Esophagus muscularis mucosa (tissue), 4 donors: ENCODE results near the gene SNX20. TPM values are rescaled to one million over a fixed set of nuclear protein-coding genes. Genes with fewer than 3 reads are reported as not detected.
A peak's percentile ranks its signal among the peaks of the same experiment; 100 is the strongest.

Experiments used
- DNase-seq: peaks from one replicate; pipeline ENCODE4 v3.0.0-alpha.2; 2017; ENCODE audit errors: extremely low spot score
- H3K27ac ChIP-seq, 4 donors: fragments of 200-600 bp; sonication (generic); replicated peaks in 1 of 4; 1 replicate in 3 of 4; 2 replicates in 1 of 4; pipeline ENCODE4 v1.5.1; 2016 to 2019; ENCODE audit warnings: mild to moderate bottlenecking in 1 of 4
- H3K27me3 ChIP-seq, 4 donors: fragments of 200-600 bp; sonication (generic); one replicate each; pipeline versions ENCODE4 v1.5.1 to v1.6.0; 2016 to 2019
- H3K36me3 ChIP-seq, 4 donors: fragments of 200-600 bp; sonication (generic); one replicate each; pipeline ENCODE4 v1.5.1; 2016 to 2019
- H3K4me1 ChIP-seq, 4 donors: fragments of 200-600 bp; sonication (generic); one replicate each; pipeline ENCODE4 v1.5.1; 2016 to 2019
- H3K4me3 ChIP-seq, 4 donors: fragments of 200-600 bp; sonication (generic); 1 replicate in 2 of 4; 2 replicates in 2 of 4; pipeline ENCODE4 v1.5.1; 2016 to 2019; ENCODE audit warnings: mild to moderate bottlenecking in 4 of 4, moderate library complexity in 1 of 4
- H3K9me3 ChIP-seq, 4 donors: fragments of 200-600 bp; sonication (generic); 1 replicate in 3 of 4; 2 replicates in 1 of 4; pipeline ENCODE4 v1.5.1; 2016 to 2019
- EP300 ChIP-seq: sonication (generic); formaldehyde crosslinking; IDR thresholded peaks from one replicate; pipeline ENCODE4 v1.6.1; 2017; ENCODE audit warnings: antibody characterized with exemption
- POLR2A ChIP-seq: fragments of 450-650 bp; IDR thresholded peaks from one replicate; pipeline ENCODE4 v1.6.1; 2017; ENCODE audit warnings: antibody characterized with exemption, moderate library complexity, mild to moderate bottlenecking, low read depth
- POLR2AphosphoS5 ChIP-seq, 2 donors: sonication (generic); formaldehyde crosslinking; IDR thresholded peaks; one replicate each; pipeline ENCODE4 v1.6.1; 2017; ENCODE audit warnings: antibody characterized with exemption in 2 of 2
- WGBS: methylation state at CpG from one replicate; pipeline ENCODE4 v1.1.5; 2018; 5-methylcytosine and 5-hydroxymethylcytosine counted together
- intact Hi-C: fragments of 100-400 bp; cut with DNase I; formaldehyde crosslinking; loops from one replicate; pipeline ENCODE4 v1.15.1; 2023
- total RNA-seq, 4 donors: library from RNA; depleted of rRNA; stranded (reverse); fragments of >200 nt; gene quantifications; one replicate each; pipeline versions ENCODE4 v1.1.0 to v1.2.1, GENCODE V29; 2016
- TF ChIP-seq, protein P1 (sequence below), 3 experiments: fragments of 200-600 bp in 2 of 3; fragments of 450-650 bp in 1 of 3; sonication (generic) in 2 of 3; IDR thresholded peaks; one replicate each; pipeline ENCODE4 v1.5.1; 2017 to 2019; ENCODE audit warnings: antibody characterized with exemption in 3 of 3, mild to moderate bottlenecking in 2 of 3, moderate library complexity in 1 of 3

Gene SNX20
- total RNA-seq, 4 donors from 2014 or later, result 0.39 to 5.0 (median 1.8) TPM

DNA sequence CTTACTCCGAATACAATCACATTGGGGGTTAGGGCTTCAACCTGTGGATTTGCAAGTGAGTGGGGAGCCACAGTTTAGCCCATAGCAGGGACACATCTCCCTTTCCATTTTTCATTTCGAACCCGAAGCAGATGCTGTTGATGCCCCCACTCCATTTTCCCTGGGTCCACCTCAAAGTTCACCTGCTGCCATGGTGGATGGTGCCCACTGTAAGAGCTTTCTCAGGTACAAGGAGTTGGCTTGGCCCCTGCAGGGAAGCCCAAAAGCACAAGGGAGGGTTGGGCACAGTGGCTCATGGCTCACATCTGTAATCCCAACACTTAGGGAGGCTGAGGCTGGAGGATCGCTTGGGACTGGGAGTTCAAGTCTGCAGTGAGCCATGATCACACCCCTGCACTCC lies 51.8 kb downstream of the SNX20 start:
- intact Hi-C loops, result loop anchor here (5.0 kb wide), 2 partner anchors 82 to 262 kb away; partner anchors contain the start of genes BRD7 and NKD1
- peaks cover 0 to 72% (median 42%) of the 10 kb centered on the region in 4 donors for H3K36me3 ChIP-seq
- DNase-seq, result no peak
- H3K4me1 ChIP-seq, result peaks cover 11 to 36% (median 31%) of the 10 kb centered on the region in 4 donors
- 82% methylated on average over 4 of the region's 4 CpGs for WGBS
- no peaks in the 10 kb centered on the region for H3K9me3 ChIP-seq
- H3K27ac ChIP-seq, result no peak overlapping the region
- H3K4me3 ChIP-seq, result no peak overlapping the region
- no peaks in the 10 kb centered on the region for H3K27me3 ChIP-seq
- TF ChIP-seq POLR2A, result no peak
- TF ChIP-seq, protein P1, sequence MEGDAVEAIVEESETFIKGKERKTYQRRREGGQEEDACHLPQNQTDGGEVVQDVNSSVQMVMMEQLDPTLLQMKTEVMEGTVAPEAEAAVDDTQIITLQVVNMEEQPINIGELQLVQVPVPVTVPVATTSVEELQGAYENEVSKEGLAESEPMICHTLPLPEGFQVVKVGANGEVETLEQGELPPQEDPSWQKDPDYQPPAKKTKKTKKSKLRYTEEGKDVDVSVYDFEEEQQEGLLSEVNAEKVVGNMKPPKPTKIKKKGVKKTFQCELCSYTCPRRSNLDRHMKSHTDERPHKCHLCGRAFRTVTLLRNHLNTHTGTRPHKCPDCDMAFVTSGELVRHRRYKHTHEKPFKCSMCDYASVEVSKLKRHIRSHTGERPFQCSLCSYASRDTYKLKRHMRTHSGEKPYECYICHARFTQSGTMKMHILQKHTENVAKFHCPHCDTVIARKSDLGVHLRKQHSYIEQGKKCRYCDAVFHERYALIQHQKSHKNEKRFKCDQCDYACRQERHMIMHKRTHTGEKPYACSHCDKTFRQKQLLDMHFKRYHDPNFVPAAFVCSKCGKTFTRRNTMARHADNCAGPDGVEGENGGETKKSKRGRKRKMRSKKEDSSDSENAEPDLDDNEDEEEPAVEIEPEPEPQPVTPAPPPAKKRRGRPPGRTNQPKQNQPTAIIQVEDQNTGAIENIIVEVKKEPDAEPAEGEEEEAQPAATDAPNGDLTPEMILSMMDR (IDR thresholded peaks at IDR 0.05), result no peak
- TF ChIP-seq EP300, result no peak

DNA sequence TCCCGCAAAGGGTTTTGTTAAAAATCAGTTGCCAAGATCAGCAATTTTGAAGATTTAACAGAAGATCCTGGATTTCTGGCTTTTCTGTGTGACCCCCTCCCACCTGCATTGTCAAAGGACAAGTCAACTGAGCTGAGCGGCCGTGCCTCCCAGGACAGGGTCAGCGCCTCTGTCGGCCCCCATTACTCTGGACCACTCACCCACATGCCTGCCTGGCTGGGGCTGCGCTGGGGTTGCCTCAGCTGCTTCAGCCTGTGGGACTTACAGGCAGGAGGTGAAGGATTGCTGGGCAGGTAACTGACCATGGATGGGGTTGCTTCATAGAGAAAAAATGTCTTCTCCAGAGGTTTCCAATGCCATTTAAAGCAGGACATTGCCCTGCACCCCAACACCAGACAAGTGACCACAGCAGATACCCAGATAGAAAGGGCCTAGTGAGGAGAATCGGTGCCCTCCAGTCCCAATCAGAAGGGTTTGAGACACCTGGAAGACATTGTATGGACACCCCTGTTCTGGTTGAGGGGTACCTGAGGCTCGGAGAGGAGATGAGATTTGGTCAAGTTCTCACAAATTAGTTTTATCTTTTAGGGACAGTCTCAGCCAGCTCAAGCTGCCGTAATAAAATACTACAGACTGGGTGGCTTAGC lies 52.8 kb downstream of the SNX20 start:
- Histone ChIP-seq H3K4me3 (no peak overlapping the region), H3K9me3 (no peaks in the 10 kb centered on the region), H3K4me1 (peaks cover 11 to 41% (median 33%) of the 10 kb centered on the region in 4 donors), H3K27me3 (no peaks in the 10 kb centered on the region), H3K27ac (peak overlapping the region in 2 of 4 donors; percentile 56 to 66), H3K36me3 (peaks cover 0 to 64% (median 35%) of the 10 kb centered on the region in 4 donors)
- DNase-seq, result no peak
- intact Hi-C loops, result loop anchor here (5.0 kb wide), 2 partner anchors 81 to 261 kb away; partner anchors contain the start of genes BRD7 and NKD1
- WGBS, result 97% methylated on average over 9 of the region's 9 CpGs
- TF ChIP-seq, protein P1 (IDR thresholded peaks at IDR 0.05), result no peak
- TF ChIP-seq EP300 (no peak), POLR2A (no peak), POLR2AphosphoS5 (IDR thresholded peaks at IDR 0.05) (no peak)

DNA sequence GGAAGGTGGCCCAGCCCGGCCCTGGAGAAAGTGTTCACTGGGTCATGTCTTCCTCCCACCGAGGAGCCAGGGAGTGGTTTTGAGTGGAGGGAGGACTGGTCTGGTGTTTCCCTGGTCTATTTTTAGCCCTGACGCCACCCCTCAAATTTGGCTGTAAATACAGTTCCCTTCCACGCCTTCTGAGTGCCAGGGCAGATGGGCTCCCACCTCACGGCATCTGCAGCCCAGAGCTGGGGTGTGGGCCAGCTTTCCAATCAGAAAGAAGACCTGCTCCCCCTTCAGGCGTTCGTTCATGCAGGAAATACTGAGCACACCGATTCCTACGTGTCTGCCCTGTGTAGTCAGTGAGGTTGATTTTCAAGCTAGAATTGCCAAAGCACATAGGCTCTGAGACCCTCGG lies 53.7 kb downstream of the SNX20 start:
- Histone ChIP-seq H3K36me3 (peaks cover 0 to 60% (median 28%) of the 10 kb centered on the region in 4 donors), H3K4me1 (peaks cover 11 to 41% (median 33%) of the 10 kb centered on the region in 4 donors), H3K27ac (peak overlapping the region; percentile 44 to 66 (median 50)), H3K4me3 (no peak overlapping the region), H3K9me3 (no peaks in the 10 kb centered on the region), H3K27me3 (no peaks in the 10 kb centered on the region)
- TF ChIP-seq POLR2A, result no peak
- peak; percentile 38 to 55 for TF ChIP-seq POLR2AphosphoS5 (IDR thresholded peaks at IDR 0.05)
- TF ChIP-seq EP300, result no peak
- TF ChIP-seq, protein P1 (IDR thresholded peaks at IDR 0.05), result peak; percentile 44 to 72 (median 60)
- DNase-seq, result peak; percentile 94
- intact Hi-C loops, result loop anchor here (5.0 kb wide), 2 partner anchors 80 to 260 kb away; partner anchors contain the start of genes BRD7 and NKD1
- 7% methylated on average over 7 of the region's 10 CpGs for WGBS

DNA sequence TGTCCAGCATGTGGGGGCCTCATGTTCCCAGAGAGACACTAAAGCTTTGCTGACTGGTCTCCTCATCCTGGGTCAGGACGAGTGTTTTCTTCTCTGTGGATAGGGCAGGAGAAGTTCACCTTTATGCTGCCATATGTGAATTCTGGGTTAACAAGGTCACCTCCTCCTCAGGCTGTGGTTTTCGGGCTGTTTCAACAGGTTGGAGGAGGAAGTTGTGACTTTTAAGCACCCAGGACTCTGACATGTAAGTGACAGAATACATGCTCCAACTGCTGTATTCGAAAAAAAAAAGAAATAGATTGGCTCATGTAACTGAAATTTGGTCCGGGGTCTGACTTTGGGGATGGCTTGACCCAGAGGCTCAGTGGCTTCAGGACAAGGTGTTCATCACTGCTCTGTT lies 54.2 kb downstream of the SNX20 start:
- no peak for DNase-seq
- H3K27me3 ChIP-seq, result no peaks in the 10 kb centered on the region
- intact Hi-C loops, result loop anchor here (5.0 kb wide), 2 partner anchors 80 to 260 kb away; partner anchors contain the start of genes BRD7 and NKD1
- H3K36me3 ChIP-seq, result peaks cover 0 to 60% (median 27%) of the 10 kb centered on the region in 4 donors
- peak overlapping the region; percentile 44 to 66 (median 50) for H3K27ac ChIP-seq
- no peak overlapping the region for H3K4me3 ChIP-seq
- peaks cover 11 to 41% (median 33%) of the 10 kb centered on the region in 4 donors for H3K4me1 ChIP-seq
- no peaks in the 10 kb centered on the region for H3K9me3 ChIP-seq
- no peak for TF ChIP-seq POLR2A
- WGBS, result 49% methylated on average over 4 of the region's 4 CpGs

DNA sequence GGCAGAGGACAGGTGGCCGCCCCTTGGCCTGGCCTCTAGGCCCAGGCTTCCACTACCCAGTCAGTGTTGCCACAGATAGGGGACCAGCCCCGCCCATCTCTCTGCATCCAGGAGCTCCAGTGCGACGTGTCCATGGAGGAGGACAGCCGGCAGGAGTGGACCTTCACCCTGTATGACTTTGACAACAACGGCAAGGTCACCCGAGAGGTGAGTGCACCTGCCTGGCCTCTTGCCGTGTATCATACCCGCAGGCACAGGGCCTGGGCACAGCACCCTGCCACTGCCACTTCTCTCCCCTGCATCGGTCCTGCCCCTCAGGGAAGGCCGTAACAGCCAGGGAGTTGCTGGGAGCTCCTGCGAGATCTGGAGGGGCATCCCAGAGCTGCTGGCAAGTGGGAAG lies 55.7 kb downstream of the SNX20 start:
- TF ChIP-seq POLR2AphosphoS5 (IDR thresholded peaks at IDR 0.05), result no peak
- TF ChIP-seq POLR2A, result no peak
- TF ChIP-seq, protein P1 (IDR thresholded peaks at IDR 0.05), result no peak
- TF ChIP-seq EP300, result no peak
- DNase-seq, result no peak
- H3K27ac ChIP-seq, result peak overlapping the region in 1 of 4 donors; percentile 7

More for the DNA sequence above, 55.7 kb downstream of the SNX20 start:
- H3K4me1 ChIP-seq, result peaks cover 11 to 48% (median 33%) of the 10 kb centered on the region in 4 donors
- no peak overlapping the region for H3K4me3 ChIP-seq
- intact Hi-C loops, result loop anchor here (5.0 kb wide), 2 partner anchors 78 to 258 kb away; partner anchors contain the start of genes BRD7 and NKD1
- H3K27me3 ChIP-seq, result no peaks in the 10 kb centered on the region
- WGBS, result 93% methylated on average over 9 of the region's 12 CpGs
- peaks cover 0 to 49% (median 22%) of the 10 kb centered on the region in 4 donors for H3K36me3 ChIP-seq
- H3K9me3 ChIP-seq, result no peaks in the 10 kb centered on the region
